22Rv1 (cell line): ENCODE measurements around the gene FLT4.

Source experiments
- H3K27ac ChIP-seq: fragments of 450-650 bp; 2 replicates; pipeline ENCODE4 v1.5.1; 2017
- CTCF ChIP-seq: fragments of 450-650 bp; IDR thresholded peaks from 2 replicates; pipeline ENCODE4 v1.5.1; 2017; ENCODE audit warnings: mild to moderate bottlenecking
- ZFX ChIP-seq: fragments of 450-650 bp; IDR thresholded peaks from 2 replicates; pipeline ENCODE4 v1.6.1; 2017; ENCODE audit warnings: antibody characterized with exemption, borderline replicate concordance

FLT4 gene

DNA sequence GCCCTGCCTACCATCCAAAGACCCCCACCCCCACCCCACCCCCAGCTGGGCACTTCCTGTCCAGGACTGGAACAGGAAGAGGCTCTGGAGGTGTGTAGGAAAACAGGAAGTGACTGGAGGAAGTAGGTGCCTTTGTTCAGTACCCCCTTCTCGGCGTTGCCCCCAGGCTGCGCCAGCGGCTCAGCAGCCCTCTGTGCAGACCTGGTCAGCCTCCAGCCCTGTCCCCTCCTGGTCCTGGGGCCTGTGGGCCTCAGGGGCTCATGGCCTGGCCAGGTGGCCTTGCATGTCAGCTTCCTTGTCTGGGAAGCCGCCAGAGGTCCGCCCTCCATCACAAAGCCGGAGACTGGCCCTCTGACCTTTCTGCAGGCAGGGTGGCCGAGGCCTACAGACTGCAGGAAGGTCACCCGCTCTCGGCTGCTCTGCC lies 26.0 kb downstream of the FLT4 start:
- no peak overlapping the region for H3K27ac ChIP-seq

DNA sequence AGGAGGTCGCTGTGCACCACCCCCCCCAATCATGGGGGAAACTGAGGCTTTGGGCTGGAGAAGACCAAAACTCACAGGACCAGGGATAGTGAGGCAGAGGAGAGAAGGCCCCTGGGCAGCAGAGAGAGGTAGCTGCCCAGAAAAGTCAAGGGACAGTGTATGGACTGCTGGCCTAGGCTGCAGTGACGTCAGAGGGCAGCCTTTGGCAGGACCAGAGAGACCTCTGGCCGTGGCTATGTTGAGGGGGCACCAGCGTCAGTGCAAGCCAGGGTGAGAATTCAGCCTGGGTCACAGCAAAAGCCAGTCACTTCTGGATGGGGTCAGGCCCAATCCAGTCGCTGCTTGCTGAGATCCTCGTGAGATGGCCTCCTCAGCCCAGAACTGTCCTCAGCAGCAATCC lies 26.5 kb downstream of the FLT4 start:
- TF ChIP-seq ZFX (no peak), CTCF (no peak)
- no peak overlapping the region for H3K27ac ChIP-seq

More for the DNA sequence above, 26.0 kb downstream of the FLT4 start:
- no peak for TF ChIP-seq CTCF
- no peak for TF ChIP-seq ZFX

- TF ChIP-seq CTCF (no peak), ZFX (no peak)
- H3K27ac ChIP-seq = no peak overlapping the region
Observed at GRCh38 chr5:180621311-180621710, 28.1 kb downstream of the FLT4 start.

- no peak overlapping the region for H3K27ac ChIP-seq
- TF ChIP-seq ZFX = no peak
- TF ChIP-seq CTCF = no peak
Observed at GRCh38 chr5:180620014-180620413, 29.4 kb downstream of the FLT4 start.

DNA sequence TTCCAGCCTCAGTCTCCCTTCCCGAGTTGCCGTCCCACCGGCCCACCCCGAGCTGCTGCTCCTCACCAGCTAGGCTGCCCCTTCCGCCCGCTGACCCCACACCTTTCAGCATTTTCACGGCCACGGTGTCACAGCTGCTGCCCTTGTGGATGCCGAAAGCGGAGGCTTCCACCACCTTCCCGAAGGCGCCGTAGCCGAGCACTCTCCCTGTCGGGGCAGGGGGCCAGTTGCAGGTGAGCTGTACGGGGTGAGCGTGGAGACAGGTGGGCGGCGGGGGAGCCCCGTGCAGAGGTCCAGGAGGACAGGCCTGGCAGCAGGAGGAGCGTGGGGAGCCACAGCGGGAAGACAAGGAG lies 29.9 kb downstream of the FLT4 start:
- TF ChIP-seq ZFX (no peak), CTCF (no peak)
- H3K27ac ChIP-seq = no peak overlapping the region

DNA sequence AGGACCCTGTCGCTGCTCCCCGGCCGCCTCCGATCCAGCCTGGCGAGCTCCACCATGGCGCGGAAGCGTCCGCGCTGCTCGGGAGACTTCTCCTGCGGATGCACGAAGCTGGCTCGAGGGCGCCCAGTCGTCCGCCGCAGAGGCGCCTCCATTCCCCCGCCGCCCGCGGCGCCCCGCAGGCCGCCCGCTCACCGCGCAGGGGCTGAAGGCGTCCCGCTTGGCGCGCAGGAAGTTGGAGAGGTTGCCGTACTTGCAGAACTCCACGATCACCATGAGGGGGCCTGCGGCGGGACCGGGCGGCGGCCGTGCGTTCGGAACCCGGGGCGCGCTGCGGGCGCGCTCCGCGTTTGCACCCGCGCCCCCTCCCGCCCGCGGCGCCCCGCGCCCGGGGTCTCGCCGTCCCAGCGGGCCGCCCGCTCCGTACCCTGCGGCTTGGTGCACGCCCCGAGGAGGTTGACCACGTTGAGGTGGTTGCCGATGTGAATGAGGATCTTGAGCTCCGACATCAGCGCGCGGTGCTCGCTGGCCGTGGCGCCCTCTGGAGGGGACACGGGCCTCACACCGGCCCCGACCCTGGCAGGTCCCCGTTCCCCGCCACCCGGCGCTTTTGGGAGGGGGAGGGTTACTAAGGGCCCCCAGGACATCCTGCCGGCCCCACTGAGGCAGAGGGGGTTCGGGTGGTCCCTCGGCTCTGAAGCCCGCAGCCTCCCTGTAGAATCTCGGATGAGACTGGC lies 30.4 kb downstream of the FLT4 start:
- no peak overlapping the region for H3K27ac ChIP-seq
- TF ChIP-seq CTCF (peak; percentile 91), ZFX (no peak)

DNA sequence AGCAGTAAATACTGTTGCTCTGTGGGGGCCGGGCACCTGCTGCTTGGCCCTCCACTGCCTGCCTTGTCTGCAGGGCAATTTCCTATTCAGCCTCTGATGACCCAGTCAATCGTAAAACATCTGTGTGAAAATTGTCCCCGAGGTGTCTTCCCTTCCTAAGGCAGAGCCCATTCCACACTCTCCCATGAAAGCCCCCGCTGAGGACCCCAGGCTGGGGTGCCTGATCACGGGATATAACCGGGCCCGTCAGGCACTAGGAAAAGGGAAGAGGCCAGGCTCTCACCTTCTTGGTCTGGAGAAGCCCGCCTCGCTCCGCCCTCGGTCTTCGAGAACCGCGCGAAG lies 30.9 kb downstream of the FLT4 start:
- H3K27ac ChIP-seq = no peak overlapping the region
- TF ChIP-seq ZFX = no peak
- TF ChIP-seq CTCF = no peak
